ENCODE results near the gene SIGLEC9. TPM values are rescaled to one million over a fixed set of nuclear protein-coding genes. Genes with fewer than 3 reads are reported as not detected.

SIGLEC9 gene
- total RNA-seq (2022; extraction: Qiagen RNA extraction; ENCODE audit: low read depth) = 0.26 TPM in 1 of 5 replicates, not detected in the others

DNA sequence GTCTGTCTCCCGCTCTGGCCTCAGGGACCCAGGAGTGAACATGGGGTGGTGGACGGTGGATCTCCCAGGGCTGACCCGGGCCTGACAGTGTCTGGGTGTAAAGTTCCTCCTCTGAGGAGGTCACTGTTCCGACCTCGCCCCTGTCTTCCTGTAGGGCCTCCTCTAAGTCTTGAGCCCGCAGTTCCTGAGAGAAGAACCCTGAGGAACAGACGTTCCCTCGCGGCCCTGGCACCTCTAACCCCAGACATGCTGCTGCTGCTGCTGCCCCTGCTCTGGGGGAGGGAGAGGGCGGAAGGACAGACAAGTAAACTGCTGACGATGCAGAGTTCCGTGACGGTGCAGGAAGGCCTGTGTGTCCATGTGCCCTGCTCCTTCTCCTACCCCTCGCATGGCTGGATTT lies at the start of gene SIGLEC9:
Gene SIGLEC9 (plus strand): TSS at position 178 of the 400 bp plus-strand sequence. CDS start 69 bp downstream, at position 247.

DNA sequence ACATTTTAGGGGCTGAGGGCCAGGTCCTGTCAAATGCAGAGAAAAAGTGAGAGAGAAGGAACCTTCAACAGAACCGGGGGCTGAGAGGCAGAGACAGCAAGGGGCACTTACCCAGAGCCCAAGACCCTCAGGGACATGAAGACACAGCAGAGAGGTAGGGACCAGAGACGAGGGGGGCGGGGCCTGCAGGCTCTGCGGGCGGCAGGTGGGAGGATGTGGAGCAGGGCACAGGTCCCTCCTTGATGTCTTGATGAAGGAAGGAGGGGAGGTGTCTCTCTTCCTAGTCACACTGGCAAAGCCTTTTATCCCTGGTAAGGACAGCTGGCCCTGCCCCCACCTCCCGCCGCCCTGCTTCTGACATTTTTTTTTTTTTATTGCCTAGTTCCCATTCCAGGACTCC lies 42.1 kb upstream of the SIGLEC9 start, which contains the start of gene KLK14:
Gene KLK14 (minus strand): TSS at position 277 of the 400 bp plus-strand sequence. CDS start 273 bp downstream, at position 4.

GRCh38 chr19:51108066-51108804 lies 16.5 kb upstream of the SIGLEC9 start, which contains the start of gene CTU1:
TSS of gene CTU1 (minus strand) at chr19:51108409. CDS start at chr19:51104569, 3,840 bp downstream.

GRCh38 chr19:51142119-51142518 lies 17.4 kb downstream of the SIGLEC9 start, which contains the start of gene SIGLEC7:
TSS of gene SIGLEC7 (plus strand) at chr19:51142301. CDS start at chr19:51142370, 69 bp downstream.

Other genes with a start within 250 kb of the SIGLEC9 start
- gene KLK4, start 213.5 kb upstream of the SIGLEC9 start, total RNA-seq (2022; extraction: Qiagen RNA extraction; ENCODE audit: low read depth) = 0.14 to 0.22 TPM in 2 of 5 replicates, not detected in the others
- 0.17 TPM in 1 of 5 replicates, not detected in the others for gene KLK5, start 171.9 kb upstream of the SIGLEC9 start, total RNA-seq (2022; extraction: Qiagen RNA extraction; ENCODE audit: low read depth)
- 0.21 to 0.82 TPM (median 0.33 TPM) in 4 of 5 replicates, not detected in the other for gene KLK6, start 155.3 kb upstream of the SIGLEC9 start, total RNA-seq (2022; extraction: Qiagen RNA extraction; ENCODE audit: low read depth)
- 0.03 TPM in 1 of 5 replicates, not detected in the others for gene KLK7, start 141.0 kb upstream of the SIGLEC9 start, total RNA-seq (2022; extraction: Qiagen RNA extraction; ENCODE audit: low read depth)
- gene KLK8, start 123.3 kb upstream of the SIGLEC9 start, total RNA-seq (2022; extraction: Qiagen RNA extraction; ENCODE audit: low read depth) = not detected in 5 replicates
- gene KLK10, start 105.2 kb upstream of the SIGLEC9 start, total RNA-seq (2022; extraction: Qiagen RNA extraction; ENCODE audit: low read depth) = 0.19 to 0.34 TPM (median 0.32 TPM) in 5 replicates
- gene KLK11, start 98.3 kb upstream of the SIGLEC9 start, total RNA-seq (2022; extraction: Qiagen RNA extraction; ENCODE audit: low read depth) = 0.14 TPM in 1 of 5 replicates, not detected in the others
- gene KLK12, start 89.9 kb upstream of the SIGLEC9 start, total RNA-seq (2022; extraction: Qiagen RNA extraction; ENCODE audit: low read depth) = not detected in 5 replicates
- 0.08 to 0.36 TPM in 2 of 5 replicates, not detected in the others for gene KLK13, start 59.8 kb upstream of the SIGLEC9 start, total RNA-seq (2022; extraction: Qiagen RNA extraction; ENCODE audit: low read depth)
- gene KLK14, start 42.0 kb upstream of the SIGLEC9 start, total RNA-seq (2022; extraction: Qiagen RNA extraction; ENCODE audit: low read depth) = 0.29 to 0.70 TPM (median 0.50 TPM) in 5 replicates
- 5.0 to 16.7 TPM (median 13.8 TPM) in 5 replicates for gene CTU1, start 16.5 kb upstream of the SIGLEC9 start, total RNA-seq (2022; extraction: Qiagen RNA extraction; ENCODE audit: low read depth)
- not detected in 5 replicates for gene SIGLEC7, start 17.4 kb downstream of the SIGLEC9 start, total RNA-seq (2022; extraction: Qiagen RNA extraction; ENCODE audit: low read depth)
- 0.08 TPM in 1 of 5 replicates, not detected in the others for gene CD33, start 100.2 kb downstream of the SIGLEC9 start, total RNA-seq (2022; extraction: Qiagen RNA extraction; ENCODE audit: low read depth)
- gene SIGLECL1, start 126.2 kb downstream of the SIGLEC9 start, total RNA-seq (2022; extraction: Qiagen RNA extraction; ENCODE audit: low read depth) = not detected in 5 replicates
- gene IGLON5, start 186.7 kb downstream of the SIGLEC9 start, total RNA-seq (2022; extraction: Qiagen RNA extraction; ENCODE audit: low read depth) = 0.02 to 0.06 TPM (median 0.05 TPM) in 3 of 5 replicates, not detected in the others
- 6.7 to 10.1 TPM (median 9.5 TPM) in 5 replicates for gene VSIG10L, start 217.2 kb downstream of the SIGLEC9 start, total RNA-seq (2022; extraction: Qiagen RNA extraction; ENCODE audit: low read depth)
- gene ETFB, start 241.5 kb downstream of the SIGLEC9 start, total RNA-seq (2022; extraction: Qiagen RNA extraction; ENCODE audit: low read depth) = 204 to 234 TPM (median 218 TPM) in 5 replicates
- 4.7 to 10.1 TPM (median 9.9 TPM) in 5 replicates for gene CLDND2, start 244.1 kb downstream of the SIGLEC9 start, total RNA-seq (2022; extraction: Qiagen RNA extraction; ENCODE audit: low read depth)
- gene NKG7, start 247.7 kb downstream of the SIGLEC9 start, total RNA-seq (2022; extraction: Qiagen RNA extraction; ENCODE audit: low read depth) = not detected in 5 replicates